Hepatocyte (in vitro differentiated cells): ENCODE results near the gene ASXL2.

Experiments used
- CTCF ChIP-seq: fragments of 200-600 bp; sonication (generic); IDR thresholded peaks from 2 replicates; pipeline ENCODE4 v1.5.1; 2016; ENCODE audit warnings: antibody characterized with exemption, mild to moderate bottlenecking; ENCODE audit not compliant: poor library complexity
- EZH2 ChIP-seq: fragments of 200-600 bp; sonication (generic); IDR thresholded peaks from 2 replicates; pipeline ENCODE4 v1.6.1; 2016; ENCODE audit warnings: antibody characterized with exemption, mild to moderate bottlenecking, borderline replicate concordance
- EZH2phosphoT487 ChIP-seq: fragments of 200-600 bp; sonication (generic); IDR thresholded peaks from one replicate; pipeline ENCODE4 v1.6.1; 2018; ENCODE audit warnings: antibody characterized with exemption, mild to moderate bottlenecking, low read depth, moderate library complexity; ENCODE audit not compliant: unreplicated experiment, severe bottlenecking

GRCh38 chr2:25816249-25816648, 62.0 kb downstream of the ASXL2 start:
- TF ChIP-seq EZH2 (no peak), CTCF (no peak), EZH2phosphoT487 (no peak)
